GM23338 (cell line): ENCODE data around the gene NR1H3. TPM values are rescaled to one million over a fixed set of nuclear protein-coding genes. Genes with fewer than 3 reads are reported as not detected.

Experiments used
- ATAC-seq: fragments of 200-7000 bp; cut with Tn5 transposase; 3 replicates; pipeline ENCODE4 v1.9.1; 2020
- DNase-seq: peaks from one replicate; pipeline ENCODE4 v3.0.0-alpha.2; 2015; ENCODE audit warnings: low spot score
- H2AFZ ChIP-seq: fragments of 200-600 bp; sonication (generic); 2 replicates; pipeline ENCODE4 v1.8.0; 2016; ENCODE audit warnings: antibody characterized with exemption, mild to moderate bottlenecking, moderate library complexity
- H3F3A ChIP-seq: fragments of 200-600 bp; sonication (generic); replicated peaks from 2 replicates; pipeline ENCODE4 v1.8.0; 2017; ENCODE audit warnings: antibody characterized with exemption, mixed run types, low read depth
- H3K27ac ChIP-seq: fragments of 200-600 bp; sonication (generic); 2 replicates; pipeline ENCODE4 v1.6.1; 2016; ENCODE audit warnings: low read depth
- H3K27me3 ChIP-seq: fragments of 200-600 bp; sonication (generic); 2 replicates; pipeline ENCODE4 v1.8.0; 2016; ENCODE audit warnings: mild to moderate bottlenecking, mixed run types, moderate library complexity; ENCODE audit not compliant: insufficient read depth
- H3K36me3 ChIP-seq: fragments of 200-600 bp; sonication (generic); 2 replicates; pipeline ENCODE4 v1.8.0; 2016; ENCODE audit warnings: mild to moderate bottlenecking; ENCODE audit not compliant: insufficient read depth
- H3K4me1 ChIP-seq: fragments of 200-600 bp; sonication (generic); 2 replicates; pipeline ENCODE4 v1.8.0; 2016; ENCODE audit warnings: mild to moderate bottlenecking, moderate library complexity; ENCODE audit not compliant: insufficient read depth
- H3K4me2 ChIP-seq: fragments of 200-600 bp; sonication (generic); 2 replicates; pipeline ENCODE4 v1.7.1; 2017; ENCODE audit warnings: mixed run types
- H3K4me3 ChIP-seq: fragments of 200-600 bp; sonication (generic); 2 replicates; pipeline ENCODE4 v1.6.1; 2016; ENCODE audit warnings: mixed run types
- H3K79me2 ChIP-seq: fragments of 200-600 bp; sonication (generic); replicated peaks from 2 replicates; pipeline ENCODE4 v1.8.0; 2017; ENCODE audit warnings: mild to moderate bottlenecking; ENCODE audit not compliant: insufficient read depth
- H3K9me2 ChIP-seq: fragments of 200-600 bp; sonication (generic); 2 replicates; pipeline ENCODE4 v1.8.0; 2017; ENCODE audit not compliant: insufficient read depth
- H4K20me1 ChIP-seq: fragments of 200-600 bp; sonication (generic); replicated peaks from 2 replicates; pipeline ENCODE4 v1.8.0; 2017; ENCODE audit warnings: mild to moderate bottlenecking; ENCODE audit not compliant: insufficient read depth
- H3K27ac Mint-ChIP-seq: 2 replicates; pipeline ENCODE4 v1.8.0; 2020; ENCODE audit warnings: inconsistent platforms, mild to moderate bottlenecking, moderate library complexity, mixed read lengths
- H3K27me3 Mint-ChIP-seq: 3 replicates; pipeline ENCODE4 v1.8.0; 2022; ENCODE audit warnings: low read depth, mild to moderate bottlenecking, moderate library complexity, mixed read lengths, inconsistent platforms; ENCODE audit not compliant: insufficient read depth, poor library complexity
- H3K36me3 Mint-ChIP-seq: 3 replicates; pipeline ENCODE4 v1.8.0; 2021; ENCODE audit warnings: low read depth, mild to moderate bottlenecking, inconsistent platforms, moderate library complexity, mixed read lengths
- H3K4me1 Mint-ChIP-seq: 3 replicates; pipeline ENCODE4 v1.8.0; 2020; ENCODE audit warnings: mild to moderate bottlenecking, inconsistent platforms, mixed read lengths
- H3K4me3 Mint-ChIP-seq: 3 replicates; pipeline ENCODE4 v1.8.0; 2021; ENCODE audit warnings: moderate library complexity, mild to moderate bottlenecking, inconsistent platforms, mixed read lengths
- H3K9me3 Mint-ChIP-seq: 3 replicates; pipeline ENCODE4 v1.8.0; 2020; ENCODE audit warnings: moderate library complexity, mild to moderate bottlenecking, inconsistent platforms, mixed read lengths
- CREB1 ChIP-seq: fragments of 250-450 bp; sonication (Bioruptor Pico); IDR thresholded peaks from 2 replicates; pipeline ENCODE4 v1.5.0; 2020; ENCODE audit warnings: low read depth, mild to moderate bottlenecking, moderate library complexity
- CTCF ChIP-seq, 2 experiments: fragments of 200-600 bp in 1 of 2; sonication (generic) in 1 of 2; conservative IDR thresholded peaks; 2 replicates each; pipeline versions ENCODE4 v1.5.1 to v1.6.1; 2016 to 2017; ENCODE audit warnings: antibody characterized with exemption in 2 of 2, low read depth in 2 of 2, mild to moderate bottlenecking in 2 of 2, moderate library complexity in 1 of 2
- ETS1 ChIP-seq: IDR thresholded peaks from 2 replicates; pipeline ENCODE4 v1.6.1; 2016; ENCODE audit warnings: antibody characterized with exemption
- EZH2 ChIP-seq: fragments of 200-600 bp; sonication (generic); IDR thresholded peaks from one replicate; pipeline ENCODE4 v1.8.0; 2017; ENCODE audit warnings: antibody characterized with exemption, mild to moderate bottlenecking, low read depth; ENCODE audit not compliant: unreplicated experiment
- EZH2phosphoT487 ChIP-seq: fragments of 200-600 bp; sonication (generic); IDR thresholded peaks from one replicate; pipeline ENCODE4 v1.8.1; 2018; ENCODE audit warnings: antibody characterized with exemption; ENCODE audit not compliant: unreplicated experiment
- JUNB ChIP-seq: IDR thresholded peaks from one replicate; pipeline ENCODE4 v1.6.1; 2016; ENCODE audit warnings: antibody characterized with exemption; ENCODE audit not compliant: unreplicated experiment
- NANOG ChIP-seq: IDR thresholded peaks from 2 replicates; pipeline ENCODE4 v1.6.1; 2016; ENCODE audit warnings: antibody characterized with exemption, borderline replicate concordance
- POLR2AphosphoS5 ChIP-seq: IDR thresholded peaks from 2 replicates; pipeline ENCODE4 v1.6.1; 2016; ENCODE audit warnings: antibody characterized with exemption, low read depth
- REST ChIP-seq: IDR thresholded peaks from one replicate; pipeline ENCODE4 v1.6.1; 2018; ENCODE audit warnings: antibody characterized with exemption; ENCODE audit not compliant: unreplicated experiment
- STAT1 ChIP-seq: IDR thresholded peaks from one replicate; pipeline ENCODE4 v1.6.1; 2016; ENCODE audit warnings: antibody characterized with exemption; ENCODE audit not compliant: unreplicated experiment
- ZNF114 ChIP-seq: fragments of 250-450 bp; sonication (Bioruptor Pico); IDR thresholded peaks from 2 replicates; pipeline ENCODE4 v1.5.0; 2020; ENCODE audit warnings: mild to moderate bottlenecking, moderate library complexity
- ZNF331 ChIP-seq: fragments of 250-450 bp; sonication (Bioruptor Pico); IDR thresholded peaks from 2 replicates; pipeline ENCODE4 v1.5.0; 2020; ENCODE audit warnings: low read depth, mild to moderate bottlenecking, moderate library complexity
- ZNF462 ChIP-seq: fragments of 250-450 bp; sonication (Bioruptor Pico); IDR thresholded peaks from 2 replicates; pipeline ENCODE4 v1.5.0; 2020; ENCODE audit warnings: mild to moderate bottlenecking, moderate library complexity
- polyA plus RNA-seq: library from polyadenylated mRNA; unstranded; fragments of >200 nt; fragmentation: Nextera tagmentation; extraction: Ambion mirVana; gene quantifications from 2 replicates; pipeline ENCODE4 v1.2.1, GENCODE V29; 2016
- total RNA-seq: library from RNA; depleted of rRNA; stranded (reverse); fragments of >200 nt; shearing (Covaris generic); gene quantifications from 2 replicates; pipeline ENCODE4 v1.2.3, GENCODE V29; 2014

The NR1H3 gene
- total and polyA plus RNA-seq, 2 experiments from 2014 or later: 16.5 to 23.7 TPM

- Mint-ChIP-seq H3K9me3 (no peaks in the 10 kb centered on the region), H3K27ac (no peak overlapping the region), H3K36me3 (peaks cover 39% of the 10 kb centered on the region), H3K27me3 (peaks cover 1% of the 10 kb centered on the region), H3K4me3 (no peak overlapping the region), H3K4me1 (peaks cover 2% of the 10 kb centered on the region; the same call in 2 of the 3 replicates)
- no peak for TF ChIP-seq ZNF114 (CRISPR knock-in tag)
- no peak for TF ChIP-seq ZNF462 (CRISPR knock-in tag)
- no peak for TF ChIP-seq POLR2AphosphoS5
- TF ChIP-seq ETS1: no peak
- no peak for TF ChIP-seq JUNB
- TF ChIP-seq REST: no peak
- no peak for TF ChIP-seq STAT1
- no peak for TF ChIP-seq EZH2phosphoT487
- TF ChIP-seq CREB1 (CRISPR knock-in tag): no peak
- no peak for TF ChIP-seq CTCF (conservative IDR thresholded peaks at IDR 0.05; ENCODE audit: low read depth in 2 of 2)
- TF ChIP-seq NANOG: no peak
- no peak for TF ChIP-seq ZNF331 (CRISPR knock-in tag)
- no peak for TF ChIP-seq EZH2
- no peak for ATAC-seq
- 0 out of 2 replicates have a peak, but pooled peaks cover 2% of the 10 kb centered on the region for H3K79me2 ChIP-seq
- 0 out of 2 replicates have a peak, but pooled peaks cover 3% of the 10 kb centered on the region for H3F3A ChIP-seq
- no peaks in the 10 kb centered on the region for H3K9me2 ChIP-seq
- H4K20me1 ChIP-seq: peaks cover 5% of the 10 kb centered on the region; the same call in 1 of the 2 replicates
- no peak overlapping the region for H3K4me2 ChIP-seq
- peaks cover 18% of the 10 kb centered on the region; the same call in 1 of the 2 replicates for H3K36me3 ChIP-seq
- no peak for DNase-seq
- no peaks in the 10 kb centered on the region for H3K27me3 ChIP-seq
- H3K4me1 ChIP-seq: no peaks in the 10 kb centered on the region
- no peak overlapping the region for H3K4me3 ChIP-seq
- H2AFZ ChIP-seq: no peak overlapping the region
- H3K27ac ChIP-seq: no peak overlapping the region
Observed at GRCh38 chr11:47229161-47229560, 28.6 kb upstream of the NR1H3 start.
